Hippocampal formation (tissue), 2 donors: ENCODE data around the gene DNAJA2.
A peak's percentile ranks its signal among the peaks of the same experiment; 100 is the strongest.
"Not testable (repeated sequence)": the region's sequence is repeated elsewhere in the genome, so short reads cannot be mapped to it uniquely, and the experiment has no call there.

Experiments
- DNase-seq, 2 donors: peaks; one replicate each; lab custom pipeline; 2025; lab: John Stamatoyannopoulos, UW

Gene DNAJA2

DNA sequence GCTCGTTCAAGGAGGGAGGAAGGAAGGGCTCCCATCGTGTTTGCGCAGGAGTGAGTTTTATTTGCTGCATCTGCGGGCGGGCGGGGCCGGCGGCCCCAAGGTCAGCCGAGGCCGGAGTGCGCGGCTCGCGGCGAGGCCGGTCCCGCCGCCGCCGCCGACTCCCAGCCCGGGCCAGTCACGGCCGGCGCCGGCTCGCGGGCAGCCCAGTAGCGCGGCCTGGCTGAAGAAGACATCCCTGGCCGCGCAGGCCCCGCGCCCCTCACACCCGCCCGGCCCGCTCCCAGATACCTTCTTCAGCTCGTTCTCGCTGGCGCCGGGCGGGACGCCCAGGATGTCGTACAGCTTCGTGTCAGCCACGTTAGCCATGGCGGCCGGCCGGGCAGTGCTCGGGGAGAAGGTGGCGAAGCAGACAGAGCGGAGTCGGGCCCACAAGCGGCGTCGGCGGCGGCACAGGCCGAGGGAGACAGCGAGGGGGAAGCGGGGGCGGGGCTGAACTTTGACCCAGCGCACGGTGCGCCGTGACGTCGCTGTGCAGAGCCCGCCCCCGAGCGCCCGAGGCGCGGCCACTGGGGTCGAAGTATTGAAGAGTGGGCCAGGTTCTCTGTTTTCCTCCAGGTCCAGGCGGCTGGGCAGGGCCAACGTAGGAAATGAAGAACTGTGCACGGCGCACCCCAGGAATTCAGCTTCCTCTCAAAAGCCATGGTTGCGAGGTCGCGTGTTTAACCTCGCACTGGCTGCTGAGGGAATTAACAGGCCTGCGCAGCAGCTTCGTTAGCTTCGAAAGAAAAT is at the start of gene DNAJA2:
Gene DNAJA2 (minus strand): TSS at position 468 of the 789 bp plus-strand sequence. CDS start 102 bp downstream, at position 366.
- DNase-seq, result peak; percentile 82 to 89

DNA sequence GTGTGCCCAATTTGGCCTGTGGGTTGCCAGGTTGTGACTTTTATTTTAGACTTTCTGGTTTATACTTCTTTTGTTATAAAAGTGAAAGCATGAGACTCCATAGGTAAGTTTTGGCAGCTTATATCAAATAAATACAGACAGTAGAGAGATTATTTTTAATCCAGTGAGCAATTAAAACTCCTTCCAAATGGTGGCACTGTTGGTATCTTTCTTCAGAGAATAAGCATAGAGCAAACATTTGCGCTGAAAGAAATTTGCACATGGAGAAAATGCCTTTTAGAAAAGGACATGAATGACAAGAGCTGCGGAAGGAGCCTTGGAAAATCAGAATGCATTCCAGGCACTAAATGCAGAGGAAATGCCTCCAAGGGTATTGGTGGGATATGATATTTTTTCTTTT is 46.1 kb upstream of the DNAJA2 start:
- peak in 1 of 2 donors; percentile 40 for DNase-seq

- no peak for DNase-seq
Observed at GRCh38 chr16:47018223-47018891, 44.9 kb upstream of the DNAJA2 start.

- DNase-seq, result no peak
Observed at GRCh38 chr16:47017636-47018035, 44.2 kb upstream of the DNAJA2 start.

DNA sequence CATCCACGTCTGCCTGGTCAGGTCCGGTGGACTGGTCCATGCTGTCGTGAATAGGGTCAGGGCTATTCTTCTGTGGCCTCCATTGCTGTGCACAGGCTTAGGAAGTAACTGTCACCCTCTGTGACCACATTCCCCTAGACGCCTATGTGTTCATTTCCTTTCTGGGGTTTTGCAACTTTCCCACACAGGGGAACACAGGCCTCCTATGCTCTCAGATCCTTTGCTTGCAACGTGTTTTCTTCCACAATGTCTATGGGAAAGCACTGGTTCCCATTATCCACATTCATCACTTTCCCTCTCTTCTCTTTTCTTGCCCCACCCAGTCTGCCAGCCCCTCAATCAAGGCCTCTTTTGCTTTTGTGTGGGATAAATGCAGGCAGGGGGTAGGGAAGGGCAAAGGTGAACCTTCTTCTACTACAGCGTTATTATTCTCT is 43.2 kb upstream of the DNAJA2 start:
- DNase-seq, result no peak

DNA sequence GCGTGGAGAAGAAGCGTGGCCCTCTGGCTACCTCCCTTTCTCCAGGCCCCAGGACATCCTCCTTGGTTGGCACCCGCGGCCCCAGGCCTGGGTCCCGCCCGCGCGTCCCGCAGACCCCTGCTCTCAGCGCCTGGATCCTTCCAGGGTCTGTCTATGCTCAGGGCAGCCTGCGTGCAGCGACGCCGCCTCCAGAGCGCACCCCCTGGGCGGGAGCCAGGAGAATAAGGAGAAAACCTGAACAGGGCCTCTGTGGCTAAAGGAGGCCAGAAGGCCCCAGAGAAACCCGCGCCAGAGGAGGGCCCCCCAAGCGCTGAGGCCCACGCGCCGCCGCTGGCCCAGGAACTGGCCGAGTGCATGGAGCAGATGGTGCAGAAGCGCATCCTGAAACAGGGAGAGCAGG is 40.4 kb upstream of the DNAJA2 start:
- DNase-seq, result no peak

- DNase-seq, result no peak
Observed at GRCh38 chr16:47013172-47013571, 39.7 kb upstream of the DNAJA2 start.

DNA sequence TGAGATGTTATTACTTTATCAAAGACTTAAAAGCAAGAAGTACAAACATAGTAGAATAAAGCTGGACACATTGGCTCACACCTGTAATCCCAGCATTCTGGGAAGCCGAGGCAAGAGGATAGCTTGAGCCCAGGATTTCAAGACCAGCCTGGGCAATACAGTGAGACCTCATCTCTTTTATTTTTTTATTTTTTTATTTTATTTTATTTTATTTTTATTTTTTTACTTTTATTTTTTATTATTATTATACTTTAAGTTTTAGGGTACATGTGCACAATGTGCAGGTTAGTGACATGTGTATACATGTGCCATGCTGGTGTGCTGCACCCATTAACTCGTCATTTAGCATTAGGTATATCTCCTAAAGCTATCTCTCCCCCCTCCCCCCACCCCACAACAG is 37.3 kb upstream of the DNAJA2 start:
- DNase-seq, result not testable (repeated sequence)

DNA sequence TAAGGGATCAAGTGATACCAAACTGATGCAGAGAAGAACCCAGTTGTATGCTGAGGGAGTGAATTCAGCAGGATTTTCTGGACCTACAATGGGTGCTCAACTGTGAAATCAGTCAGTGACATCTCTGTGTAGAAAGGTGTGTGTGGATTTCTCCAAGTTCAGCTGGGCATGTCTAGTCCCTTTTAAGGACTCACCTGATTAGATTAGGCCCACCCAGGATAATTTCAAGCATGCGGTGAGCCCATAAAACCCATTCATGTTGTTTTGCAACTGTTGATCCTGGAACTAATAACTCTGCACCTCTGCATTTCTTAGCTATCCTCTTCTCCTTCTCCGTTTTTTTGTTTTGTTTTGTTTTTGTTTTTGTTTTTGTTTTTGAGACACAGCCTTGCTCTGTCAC is 35.1 kb upstream of the DNAJA2 start:
- no peak for DNase-seq

DNA sequence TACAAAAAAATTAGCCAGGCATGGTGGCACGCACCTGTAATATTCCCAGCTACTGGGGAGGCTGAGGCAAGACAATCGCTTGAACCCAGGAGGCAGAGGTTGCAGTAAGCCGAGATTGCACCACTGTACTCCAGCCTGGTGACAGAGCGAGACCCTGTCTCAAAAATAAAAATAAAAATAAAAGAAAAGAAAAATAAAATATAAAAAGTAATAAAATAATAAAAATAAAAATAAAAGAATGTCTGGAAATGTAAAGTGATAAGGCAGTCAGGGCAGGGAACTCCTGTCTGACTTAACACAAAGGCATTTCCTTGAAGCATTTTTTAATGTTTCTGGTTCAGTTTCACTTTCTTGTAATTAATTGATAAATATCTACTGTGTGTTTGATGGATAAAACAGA is 34.7 kb upstream of the DNAJA2 start:
- no peak for DNase-seq

DNA sequence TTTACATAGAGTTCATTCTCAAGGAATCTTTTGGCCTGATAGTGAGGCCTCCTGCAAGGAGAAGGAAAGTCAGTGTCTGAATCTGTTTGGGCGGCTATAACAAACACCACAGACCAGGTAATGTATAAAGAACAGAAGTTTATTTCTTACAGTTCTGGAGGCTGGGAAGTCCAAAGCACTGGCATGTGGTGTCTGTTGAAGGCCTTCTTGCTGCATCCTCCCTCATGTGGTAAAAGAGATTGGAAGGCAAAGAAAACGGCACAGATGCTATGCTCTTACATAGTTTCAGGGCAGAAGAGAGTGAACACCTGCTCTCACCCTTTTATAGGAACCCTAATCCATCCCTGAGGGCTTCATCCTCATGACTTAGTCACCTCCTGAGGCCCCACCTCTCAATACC is 31.2 kb upstream of the DNAJA2 start:
- DNase-seq, result no peak

GRCh38 chr16:47000066-47000465 is 26.6 kb upstream of the DNAJA2 start:
- DNase-seq, result not testable (repeated sequence)

DNA sequence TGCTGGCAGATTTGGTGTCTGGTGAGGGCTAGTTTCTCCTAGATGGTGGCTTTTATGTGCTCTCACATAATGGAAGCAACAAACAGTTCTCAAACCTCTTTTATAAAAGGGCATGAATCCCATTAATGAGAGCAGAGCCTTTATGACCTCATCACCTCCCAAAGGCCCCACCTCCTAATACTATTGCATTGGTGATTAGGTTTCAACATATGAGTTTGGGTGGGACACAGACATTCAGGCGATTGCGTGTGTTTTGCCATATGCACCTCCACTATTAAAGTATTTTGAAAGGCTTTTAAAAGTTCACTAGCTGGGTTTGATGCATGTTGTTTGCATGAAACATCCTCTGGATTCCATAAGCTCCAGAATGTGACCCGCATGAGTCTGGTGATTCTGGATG is 24.4 kb upstream of the DNAJA2 start:
- DNase-seq, result no peak

DNA sequence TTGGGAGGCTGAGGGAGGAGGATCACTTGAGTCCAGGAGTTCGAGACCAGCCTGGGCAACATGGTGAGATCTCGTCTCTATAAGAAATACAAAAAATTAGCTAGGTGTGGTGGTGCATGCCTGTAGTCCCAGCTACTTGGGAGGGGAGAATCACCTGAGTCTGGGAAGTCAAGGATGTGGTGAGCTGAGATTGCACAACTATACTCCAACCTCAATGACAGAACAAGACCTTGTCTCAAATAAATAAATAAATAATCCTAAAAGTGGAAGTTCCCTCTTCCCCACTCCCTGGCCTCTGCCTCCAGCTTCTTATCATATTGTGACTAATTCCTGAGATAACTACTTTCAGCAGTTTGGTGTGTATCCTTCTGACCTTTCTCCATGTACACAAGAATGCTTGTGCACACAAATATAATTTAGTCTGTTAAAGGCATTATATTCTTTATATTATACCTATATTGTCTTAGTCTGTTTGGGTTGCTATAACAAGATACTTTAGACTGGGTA is 23.5 kb upstream of the DNAJA2 start:
- no peak for DNase-seq

DNA sequence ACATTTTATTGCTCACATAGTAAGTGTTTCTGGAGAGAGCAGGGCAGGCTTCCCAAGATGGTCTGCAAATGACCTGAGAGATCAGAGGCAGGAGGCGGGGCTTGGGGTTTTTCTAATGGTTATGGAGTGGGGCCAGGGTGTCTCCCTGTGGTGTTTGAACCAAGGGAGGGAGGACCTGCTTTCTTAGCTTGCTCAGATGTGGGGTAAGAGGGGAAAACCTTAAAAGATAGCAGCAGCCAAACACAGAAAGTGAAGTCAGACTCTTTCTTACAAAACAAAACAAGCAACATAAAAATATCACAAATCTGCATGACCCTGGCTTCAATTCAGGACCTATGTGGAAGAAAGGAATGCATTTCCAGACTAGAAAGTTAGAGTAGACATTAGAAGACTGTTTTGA is 22.9 kb upstream of the DNAJA2 start:
- no peak for DNase-seq

DNA sequence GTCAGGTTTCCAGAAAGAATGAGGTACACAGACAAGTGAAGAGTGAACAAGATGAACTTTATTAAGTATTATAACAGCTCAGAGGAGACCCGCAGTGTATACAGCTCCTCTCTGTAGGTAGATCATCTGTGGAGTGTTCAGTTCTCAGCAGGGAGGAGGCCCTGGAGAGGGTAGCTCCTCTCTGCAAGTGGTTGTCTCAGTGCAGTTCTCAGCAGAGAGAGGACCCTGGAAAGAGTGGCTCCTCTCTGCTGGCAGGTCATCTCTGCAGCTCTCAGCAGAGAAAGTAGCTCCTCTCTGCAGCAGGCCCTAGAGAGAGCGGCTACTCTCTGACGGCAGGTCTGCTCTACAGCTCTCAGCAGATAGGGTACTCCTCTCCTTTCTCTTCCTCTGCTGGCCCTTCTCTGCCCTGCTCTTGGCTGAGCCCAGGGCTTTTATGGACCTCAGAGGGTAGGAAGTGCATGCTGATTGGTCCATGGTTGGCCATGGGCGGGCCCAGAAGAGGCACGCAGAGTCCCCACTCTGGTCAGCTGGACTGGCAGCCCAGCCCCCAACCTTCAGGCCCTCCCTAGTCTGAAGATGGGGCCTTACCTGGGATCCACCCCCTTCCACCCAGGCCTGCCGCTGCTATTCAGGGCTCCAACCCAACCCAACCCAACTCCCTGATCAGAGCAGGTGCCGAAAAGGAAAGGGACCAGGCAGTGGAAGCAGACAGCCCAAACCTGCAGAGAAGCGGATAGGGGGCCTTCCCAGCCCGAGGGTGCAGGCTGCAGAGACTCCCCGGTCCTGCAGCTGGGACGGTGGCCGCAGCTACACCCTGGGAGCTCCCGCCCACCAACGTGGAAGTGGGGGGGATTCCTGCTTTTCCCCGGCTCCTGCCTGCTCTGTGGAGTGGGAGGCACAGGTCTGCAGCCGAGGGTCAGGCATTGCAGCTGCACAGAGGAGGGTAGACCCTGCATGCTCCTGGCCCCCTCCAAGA is 18.5 kb upstream of the DNAJA2 start:
- DNase-seq, result no peak

DNA sequence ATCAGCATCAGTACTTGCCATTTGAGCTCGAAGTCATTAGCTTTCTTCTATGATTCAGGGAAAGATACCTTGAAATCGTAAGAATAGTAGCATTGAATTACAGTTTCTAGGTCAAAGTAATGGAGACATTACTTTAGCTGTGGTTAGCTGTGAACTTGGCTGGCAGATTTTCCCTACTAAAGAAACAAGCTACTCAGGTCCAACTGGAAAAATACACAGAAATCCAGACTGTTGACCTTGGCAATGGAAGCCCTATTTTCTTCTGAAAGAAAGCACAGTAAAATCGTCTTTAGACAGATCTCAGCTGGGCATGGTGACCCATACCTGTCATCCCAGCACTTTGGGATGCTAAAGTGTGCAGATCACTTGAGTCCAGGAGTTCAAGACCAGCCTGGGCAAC is 13.4 kb upstream of the DNAJA2 start:
- DNase-seq, result no peak

DNA sequence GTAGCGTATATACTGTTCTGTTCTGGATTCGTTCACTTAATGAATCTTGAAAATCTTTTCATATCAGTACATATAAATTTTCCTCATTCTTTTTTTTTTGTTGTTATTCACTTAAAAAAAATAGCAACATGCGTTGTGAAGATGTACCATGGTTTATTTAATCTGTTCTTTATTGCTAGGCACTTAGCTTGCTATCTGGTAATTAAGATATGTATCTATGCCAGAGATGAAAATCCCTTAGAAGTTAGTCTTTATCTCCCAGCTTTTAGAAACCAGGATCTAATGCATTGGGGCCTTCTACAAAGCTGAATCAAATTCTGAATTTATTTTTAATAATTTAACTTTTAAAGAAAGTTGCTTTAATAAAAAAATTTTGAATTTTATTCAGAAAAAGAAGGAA is 13.0 kb upstream of the DNAJA2 start:
- no peak for DNase-seq

DNA sequence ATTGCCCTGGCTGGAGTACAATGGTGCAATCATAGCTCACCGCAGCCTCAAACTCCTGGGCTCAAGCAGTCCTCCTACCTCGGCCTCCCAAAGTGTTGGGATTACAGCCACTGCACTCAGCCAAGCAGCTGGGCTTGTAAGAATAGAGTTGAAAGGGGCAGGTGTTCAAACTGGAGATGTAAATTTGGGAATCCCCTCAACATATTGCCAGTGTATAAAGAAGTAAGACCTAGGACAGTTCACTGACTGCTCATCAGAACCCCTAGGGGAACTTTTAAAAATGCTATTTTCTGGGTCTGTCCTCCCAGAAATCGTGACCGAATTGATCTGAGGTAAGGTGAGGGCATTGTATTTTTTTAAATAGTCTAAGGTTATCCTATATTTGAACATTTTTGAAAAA is 8.9 kb upstream of the DNAJA2 start:
- no peak for DNase-seq

DNA sequence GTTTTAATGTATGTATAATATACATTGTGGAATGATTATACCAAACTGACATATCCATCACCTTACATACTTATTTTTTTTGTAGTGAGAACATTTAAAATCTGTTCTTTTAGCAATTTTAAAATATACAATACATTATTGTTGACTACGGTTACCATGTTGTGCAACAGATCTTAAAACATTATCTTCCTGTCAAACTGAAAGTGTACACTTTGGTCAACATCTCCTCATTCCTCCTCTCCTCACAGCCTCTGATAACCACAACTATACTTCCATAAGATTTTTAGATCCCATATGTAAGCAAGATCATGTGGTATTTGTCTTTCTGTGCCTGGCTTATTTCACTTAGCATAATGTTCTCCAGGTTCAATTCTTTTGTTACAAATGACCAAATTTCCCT is 7.5 kb upstream of the DNAJA2 start:
- no peak for DNase-seq

DNA sequence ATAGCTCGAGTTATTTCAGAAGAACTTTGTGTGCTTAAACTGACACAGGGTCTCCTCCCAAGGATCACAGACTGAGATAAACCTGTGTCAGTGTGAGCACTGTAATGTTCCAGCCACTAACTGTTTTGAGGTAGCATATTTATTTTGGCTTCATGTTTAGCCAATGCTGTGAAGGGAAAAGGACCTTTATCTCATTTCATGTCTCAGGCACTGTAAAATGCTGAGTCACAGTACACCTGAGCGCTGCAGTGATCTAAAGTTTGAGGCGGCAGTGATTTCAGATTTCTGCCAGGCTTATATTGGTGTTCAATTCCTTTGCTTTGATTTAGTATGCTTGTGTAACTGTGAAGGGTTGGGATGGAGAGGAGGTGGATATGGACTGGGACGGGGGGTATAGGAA is 3.1 kb upstream of the DNAJA2 start:
- DNase-seq, result no peak

DNA sequence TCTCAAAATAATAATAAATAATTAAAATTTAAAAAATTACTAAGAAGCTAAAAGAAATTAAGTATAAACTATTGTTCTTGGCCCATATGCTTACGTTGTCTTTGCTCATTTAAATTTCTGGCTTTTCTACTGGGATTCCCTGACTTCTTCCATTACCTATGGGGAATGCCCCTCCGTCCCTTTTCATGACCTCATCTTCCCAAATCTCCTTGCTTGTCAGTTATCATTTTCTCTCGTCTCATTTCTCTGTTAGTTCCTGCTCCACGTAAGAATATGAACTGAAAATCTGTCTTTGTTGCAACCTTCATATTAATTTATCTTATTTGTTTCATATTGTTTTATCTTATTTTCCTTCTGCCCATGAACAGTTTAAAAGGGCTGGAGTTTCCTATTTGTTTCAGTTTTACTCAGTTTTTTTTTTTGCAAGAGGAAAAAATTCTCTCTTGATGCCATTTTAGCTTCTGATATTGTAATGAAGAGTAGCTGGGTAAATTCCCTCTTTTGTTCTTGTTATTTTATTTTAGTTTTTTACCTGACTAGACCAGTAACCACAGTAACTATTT is 2.5 kb upstream of the DNAJA2 start:
- no peak for DNase-seq
